H1 (cell line): Measurements from ENCODE around the gene MEX3B. TPM values are rescaled to one million over a fixed set of nuclear protein-coding genes. Genes with fewer than 3 reads are reported as not detected.

ENCODE experiments used
- CTCF ChIA-PET: fragments of 300-600 bp; sonication (Branson Sonifier 250); formaldehyde crosslinking; loops from one replicate; lab custom pipeline; 2021; ENCODE audit not compliant: partially characterized antibody; lab: Charles Lee
- POLR2A ChIA-PET: fragments of 300-600 bp; sonication (Branson Sonifier 250); formaldehyde crosslinking; loops from one replicate; lab custom pipeline; 2021; ENCODE audit warnings: inconsistent platforms; ENCODE audit not compliant: partially characterized antibody; lab: Charles Lee
- DNase-seq, 2 experiments: peaks; one replicate each; pipeline versions ENCODE4 v3.0.0 to v3.0.0-alpha.2; 2010 to 2022; ENCODE audit warnings: low spot score in 2 of 2, low read depth in 1 of 2, mixed read lengths in 1 of 2
- FAIRE-seq: peaks from 2 replicates; lab custom pipeline; 2011; peaks lifted over from hg19 to GRCh38; lab: Jason Lieb, UNC
- H2AFZ ChIP-seq: 2 replicates; pipeline ENCODE4 v1.8.1; 2012; ENCODE audit warnings: low read length, inconsistent platforms
- H2AK5ac ChIP-seq: 2 replicates; pipeline ENCODE4 v1.6.1; 2013; ENCODE audit warnings: low read depth, low read length
- H2BK120ac ChIP-seq: replicated peaks from 2 replicates; pipeline ENCODE3; 2013; ENCODE audit warnings: low read depth, low read length, inconsistent platforms
- H2BK12ac ChIP-seq: 2 replicates; pipeline ENCODE4 v1.6.1; 2013; ENCODE audit warnings: low read depth, low read length
- H2BK15ac ChIP-seq: 2 replicates; pipeline ENCODE4 v1.6.1; 2013; ENCODE audit warnings: low read length
- H2BK20ac ChIP-seq: 2 replicates; pipeline ENCODE4 v1.6.1; 2013; ENCODE audit warnings: low read length
- H2BK5ac ChIP-seq: 2 replicates; pipeline ENCODE4 v1.6.1; 2013; ENCODE audit warnings: low read depth, low read length
- H3K14ac ChIP-seq: 2 replicates; pipeline ENCODE4 v1.6.1; 2013; ENCODE audit warnings: inconsistent platforms; ENCODE audit not compliant: insufficient read length
- H3K18ac ChIP-seq: 2 replicates; pipeline ENCODE4 v1.6.1; 2013; ENCODE audit warnings: low read length; ENCODE audit errors: extremely low read depth
- H3K23ac ChIP-seq: 2 replicates; pipeline ENCODE4 v1.6.1; 2013; ENCODE audit warnings: inconsistent platforms; ENCODE audit not compliant: insufficient read length
- H3K23me2 ChIP-seq: 2 replicates; pipeline ENCODE4 v1.6.1; 2013; ENCODE audit warnings: low read depth, low read length
- H3K27ac ChIP-seq: 2 replicates; pipeline ENCODE4 v1.6.1; 2011; ENCODE audit warnings: low read depth, low read length, inconsistent platforms
- H3K27me3 ChIP-seq, 4 experiments: replicated peaks in 1 of 4; 1 replicate in 1 of 4; 2 replicates in 3 of 4; pipeline versions ENCODE4 v1.6.1 to v1.8.1; 2011 to 2013; ENCODE audit warnings: low read length in 3 of 4, mild to moderate bottlenecking in 3 of 4, inconsistent platforms in 2 of 4, mixed read lengths in 2 of 4, moderate library complexity in 1 of 4; ENCODE audit not compliant: control insufficient read depth in 3 of 4, insufficient read depth in 3 of 4; ENCODE audit errors: extremely low read depth in 1 of 4
- H3K36me3 ChIP-seq, 4 experiments: 2 replicates each; pipeline versions ENCODE4 v1.6.1 to v1.8.1; 2011 to 2013; ENCODE audit warnings: mild to moderate bottlenecking in 4 of 4, low read length in 3 of 4, moderate library complexity in 2 of 4, control low read depth in 1 of 4, inconsistent platforms in 1 of 4; ENCODE audit not compliant: insufficient read depth in 4 of 4, control insufficient read depth in 2 of 4
- H3K4ac ChIP-seq: replicated peaks from 2 replicates; pipeline ENCODE3; 2013; ENCODE audit warnings: low read length, low read depth, mixed read lengths, inconsistent platforms; ENCODE audit not compliant: insufficient read length
- H3K4me1 ChIP-seq, 4 experiments: replicated peaks in 1 of 4; 1 replicate in 1 of 4; 2 replicates in 3 of 4; pipeline versions ENCODE4 v1.6.1 to v1.8.1; 2011 to 2013; ENCODE audit warnings: low read length in 3 of 4, inconsistent platforms in 2 of 4, mixed read lengths in 1 of 4; ENCODE audit not compliant: insufficient read depth in 4 of 4, control insufficient read depth in 3 of 4
- H3K4me2 ChIP-seq, 2 experiments: 2 replicates each; pipeline versions ENCODE4 v1.6.1 to v1.8.1; 2011 to 2013; ENCODE audit warnings: low read depth in 2 of 2, low read length in 2 of 2, control low read depth in 1 of 2, inconsistent platforms in 1 of 2, mild to moderate bottlenecking in 1 of 2; ENCODE audit not compliant: insufficient read depth in 1 of 2
- H3K4me3 ChIP-seq, 4 experiments: fragments of 200-600, 300-600 bp in 1 of 4; sonication (generic), shearing (Covaris generic), sonication (Bioruptor Twin) in 1 of 4; 2 replicates each; pipeline versions ENCODE4 v1.5.1 to v1.8.1; 2011 to 2016; ENCODE audit warnings: low read length in 4 of 4, low read depth in 3 of 4, control low read depth in 2 of 4, inconsistent platforms in 2 of 4, mild to moderate bottlenecking in 2 of 4, mixed read lengths in 1 of 4, moderate library complexity in 1 of 4; ENCODE audit not compliant: insufficient read depth in 2 of 4; ENCODE audit errors: extremely low read depth in 1 of 4
- H3K56ac ChIP-seq: replicated peaks from 2 replicates; pipeline ENCODE3; 2013; ENCODE audit warnings: low read depth, mild to moderate bottlenecking, mixed read lengths, low read length, inconsistent platforms; ENCODE audit not compliant: insufficient read length
- H3K79me1 ChIP-seq: 2 replicates; pipeline ENCODE4 v1.6.1; 2013; ENCODE audit warnings: low read depth, low read length, control low read depth
- H3K79me2 ChIP-seq, 2 experiments: 2 replicates each; pipeline versions ENCODE4 v1.6.1 to v1.8.1; 2012 to 2013; ENCODE audit warnings: low read length in 2 of 2, mild to moderate bottlenecking in 2 of 2, inconsistent platforms in 1 of 2; ENCODE audit not compliant: insufficient read depth in 2 of 2, control insufficient read depth in 1 of 2
- H3K9ac ChIP-seq, 4 experiments: replicated peaks in 1 of 4; 1 replicate in 1 of 4; 2 replicates in 3 of 4; pipeline versions ENCODE4 v1.6.1 to v1.8.1; 2011 to 2013; ENCODE audit warnings: low read depth in 3 of 4, low read length in 3 of 4, control low read depth in 2 of 4, mild to moderate bottlenecking in 2 of 4, moderate library complexity in 2 of 4, inconsistent platforms in 1 of 4; ENCODE audit errors: extremely low read depth in 1 of 4
- H3K9me3 ChIP-seq, 2 experiments: 2 replicates each; pipeline versions ENCODE4 v1.6.1 to v1.8.1; 2012 to 2013; ENCODE audit warnings: mild to moderate bottlenecking in 2 of 2, moderate library complexity in 2 of 2, control low read depth in 1 of 2, inconsistent platforms in 1 of 2, low read depth in 1 of 2, low read length in 1 of 2, mixed read lengths in 1 of 2; ENCODE audit not compliant: insufficient read depth in 2 of 2
- H4K20me1 ChIP-seq, 2 experiments: replicated peaks in 1 of 2; 2 replicates each; pipeline versions ENCODE3 to v1.8.1; 2011 to 2013; ENCODE audit warnings: inconsistent platforms in 2 of 2, low read length in 2 of 2, mild to moderate bottlenecking in 1 of 2; ENCODE audit not compliant: insufficient read depth in 2 of 2, control insufficient read depth in 1 of 2
- H4K5ac ChIP-seq: 2 replicates; pipeline ENCODE4 v1.6.1; 2013; ENCODE audit warnings: low read length, low read depth, mixed read lengths, inconsistent platforms; ENCODE audit not compliant: insufficient read length
- H4K8ac ChIP-seq: 2 replicates; pipeline ENCODE4 v1.8.0; 2013; ENCODE audit warnings: mild to moderate bottlenecking, moderate library complexity, low read length, inconsistent platforms; ENCODE audit not compliant: insufficient read depth; ENCODE audit errors: extremely low read depth
- H4K91ac ChIP-seq: replicated peaks from 2 replicates; pipeline ENCODE3; 2013; ENCODE audit warnings: low read length, mixed read lengths, inconsistent platforms; ENCODE audit not compliant: insufficient read length
- CHD2 ChIP-seq: IDR thresholded peaks from 2 replicates; pipeline ENCODE4 v1.6.1; 2012; ENCODE audit warnings: low read length, improper control_type of control experiment
- EP300 ChIP-seq, 2 experiments: IDR thresholded peaks; 1 replicate in 1 of 2; 2 replicates in 1 of 2; pipeline ENCODE4 v1.6.1; 2011 to 2012; ENCODE audit warnings: low read depth in 2 of 2, low read length in 2 of 2, mild to moderate bottlenecking in 2 of 2, borderline replicate concordance in 1 of 2, inconsistent platforms in 1 of 2, moderate library complexity in 1 of 2
- WGBS, 2 experiments: shearing (Covaris generic) in 1 of 2; methylation state at CpG; one replicate each; pipeline versions ENCODE4 v1.1.6 to v1.1.7; 2013 to 2015; ENCODE audit warnings: low lambda C conversion rate in 2 of 2, mixed read lengths in 2 of 2, inconsistent platforms in 1 of 2, low coverage in 1 of 2, missing lambda C conversion rate in 1 of 2; ENCODE audit not compliant: insufficient replicate concordance in 2 of 2, insufficient coverage in 1 of 2, insufficient read length in 1 of 2; ENCODE audit errors: extremely low coverage in 1 of 2, missing lambda C conversion rate in 1 of 2; 5-methylcytosine and 5-hydroxymethylcytosine counted together
- polyA plus RNA-seq, 7 experiments: library from polyadenylated mRNA; depleted of rRNA in 3 of 7; stranded (reverse) in 5 of 7; unstranded in 2 of 7; fragments of >200 nt in 5 of 7; fragments of 200-250 nt in 2 of 7; gene quantifications; 1 replicate in 5 of 7; 2 replicates in 1 of 7; 4 replicates in 1 of 7; pipeline versions ENCODE4 v1.2.1 to v1.2.3, GENCODE V29; 2011 to 2013; ENCODE audit warnings: missing spikeins in 2 of 7, mixed read lengths in 2 of 7
- total RNA-seq: library from RNA; stranded (reverse); fragmentation: NEBNext Ultra II Directional; extraction: Animal tissue kit (Norgen Biotek cat#: 25700); gene quantifications from 2 replicates; pipeline ENCODE4 v1.2.1, GENCODE V29; 2021

Gene MEX3B
- total and polyA plus RNA-seq, 2 of the 8 experiments (the other 6 are each of a cell fraction or from before 2014, with no cell fraction given), result 8.0 to 15.9 TPM

GRCh38 chr15:82036461-82036860, 9.4 kb downstream of the MEX3B start:
- no peaks in the 10 kb centered on the region for H3K79me1 ChIP-seq
- no peak overlapping the region for H2AK5ac ChIP-seq
- no peak overlapping the region for H2BK5ac ChIP-seq
- H4K20me1 ChIP-seq, result peaks cover 3% of the 10 kb centered on the region in 2 experiments
- no peaks in the 10 kb centered on the region for H3K23me2 ChIP-seq
- no peak overlapping the region for H3K4me3 ChIP-seq
- no peak overlapping the region for H2BK15ac ChIP-seq
- H4K91ac ChIP-seq, result no peak overlapping the region
- H3K4me1 ChIP-seq, result peaks cover 0 to 3% (median 1%) of the 10 kb centered on the region in 4 experiments; a peak in 2 of 7 replicates
- H3K36me3 ChIP-seq, result no peaks in the 10 kb centered on the region
- no peak for FAIRE-seq
- POLR2A ChIA-PET, result no interaction called here
- H4K8ac ChIP-seq, result no peak overlapping the region
- H3K4ac ChIP-seq, result no peak overlapping the region
- no peak overlapping the region for H2BK12ac ChIP-seq
- no peak for DNase-seq
- WGBS, 2 experiments, result 91% methylated on average over 7 of the region's 7 CpGs; no CpG with 5 or more reads in 1 of the 2 experiments
- no peak for TF ChIP-seq EP300 (IDR thresholded peaks at IDR 0.05; ENCODE audit: borderline replicate concordance in 1 of 2, low read depth in 2 of 2, low read length in 2 of 2)
- TF ChIP-seq CHD2, result no peak
- no peak overlapping the region for H3K9ac ChIP-seq
- H3K9me3 ChIP-seq, result no peaks in the 10 kb centered on the region
- no peak overlapping the region for H3K14ac ChIP-seq
- H2BK120ac ChIP-seq, result no peak overlapping the region
- no peaks in the 10 kb centered on the region for H3K79me2 ChIP-seq
- no peak overlapping the region for H3K56ac ChIP-seq
- no peak overlapping the region for H3K18ac ChIP-seq
- no peak overlapping the region for H4K5ac ChIP-seq
- H3K4me2 ChIP-seq, result no peak overlapping the region
- no peaks in the 10 kb centered on the region; a peak in 3 of 7 replicates for H3K27me3 ChIP-seq
- H2AFZ ChIP-seq, result no peak overlapping the region
- no peak overlapping the region for H2BK20ac ChIP-seq
- no peak overlapping the region for H3K23ac ChIP-seq
- no peak overlapping the region for H3K27ac ChIP-seq
- CTCF ChIA-PET, result no interaction called here
